VCaP (cell line): ENCODE measurements around the gene GOSR2.

Source experiments
- H3K27ac ChIP-seq: fragments of 450-650 bp; 2 replicates; pipeline ENCODE4 v1.5.1; 2017
- CTCF ChIP-seq: fragments of 450-650 bp; conservative IDR thresholded peaks from 2 replicates; pipeline ENCODE4 v1.5.1; 2017; ENCODE audit warnings: mild to moderate bottlenecking, moderate library complexity

The GOSR2 gene

GRCh38 chr17:46878055-46878454 is 44.9 kb upstream of the GOSR2 start:
- TF ChIP-seq CTCF: no peak
- no peak overlapping the region for H3K27ac ChIP-seq

GRCh38 chr17:46879101-46879500 is 43.9 kb upstream of the GOSR2 start:
- TF ChIP-seq CTCF: no peak
- no peak overlapping the region for H3K27ac ChIP-seq

DNA sequence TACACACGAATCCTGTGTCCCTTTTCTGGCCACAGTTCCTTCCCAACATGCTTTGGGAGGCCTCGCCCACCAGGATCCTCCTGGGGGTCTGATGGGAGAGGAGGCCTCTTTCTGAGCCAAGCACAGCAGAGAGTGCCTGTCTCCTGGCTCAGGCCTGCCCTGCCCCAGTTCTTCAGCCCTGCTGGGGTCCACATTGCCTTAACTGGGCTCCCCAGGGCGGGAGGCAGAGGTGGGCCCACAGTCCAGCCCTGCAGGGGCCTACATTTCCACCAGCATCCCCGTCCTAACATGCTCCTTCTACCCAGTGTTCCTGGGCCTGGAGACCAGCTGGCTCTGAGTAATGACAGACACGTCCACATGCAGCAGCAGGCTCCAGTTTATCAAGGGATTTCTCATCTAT is 41.9 kb upstream of the GOSR2 start:
- H3K27ac ChIP-seq: no peak overlapping the region
- TF ChIP-seq CTCF: no peak

- H3K27ac ChIP-seq: no peak overlapping the region
- no peak for TF ChIP-seq CTCF
These were observed 40.3 kb upstream of the GOSR2 start for GRCh38 chr17:46882666-46883065.

DNA sequence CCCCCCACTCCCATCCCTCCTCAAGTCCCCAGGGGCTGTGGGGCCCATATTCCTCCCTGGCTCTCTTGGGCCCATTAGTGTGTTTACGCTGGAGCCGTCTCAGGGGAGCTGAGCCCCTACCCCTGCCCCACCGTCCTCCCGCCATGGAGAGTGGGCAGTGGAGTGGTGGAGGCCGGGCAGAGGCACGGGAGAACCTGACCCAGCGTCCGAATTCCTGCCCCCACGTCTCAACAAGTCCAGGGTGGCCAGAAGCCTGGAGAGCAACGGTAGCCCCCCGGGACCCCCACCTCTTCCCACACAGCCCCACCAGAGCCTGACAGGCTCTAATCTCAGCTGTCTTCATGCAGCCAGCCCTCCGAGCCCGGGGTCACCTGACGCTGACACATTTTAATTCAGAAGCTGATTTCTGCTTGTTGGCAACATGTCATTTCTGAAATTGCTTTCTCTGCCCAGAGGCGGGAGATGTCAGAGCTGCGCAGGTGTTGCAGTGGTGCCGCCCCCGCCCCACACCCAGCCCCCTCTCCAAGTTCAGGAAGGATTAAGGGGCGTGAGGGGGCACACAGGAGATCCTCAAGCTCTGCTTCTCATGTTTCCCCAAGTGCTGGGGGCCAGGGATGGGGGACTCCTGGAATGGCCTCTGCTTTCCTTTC is 39.0 kb upstream of the GOSR2 start:
- H3K27ac ChIP-seq: no peak overlapping the region
- TF ChIP-seq CTCF: no peak

DNA sequence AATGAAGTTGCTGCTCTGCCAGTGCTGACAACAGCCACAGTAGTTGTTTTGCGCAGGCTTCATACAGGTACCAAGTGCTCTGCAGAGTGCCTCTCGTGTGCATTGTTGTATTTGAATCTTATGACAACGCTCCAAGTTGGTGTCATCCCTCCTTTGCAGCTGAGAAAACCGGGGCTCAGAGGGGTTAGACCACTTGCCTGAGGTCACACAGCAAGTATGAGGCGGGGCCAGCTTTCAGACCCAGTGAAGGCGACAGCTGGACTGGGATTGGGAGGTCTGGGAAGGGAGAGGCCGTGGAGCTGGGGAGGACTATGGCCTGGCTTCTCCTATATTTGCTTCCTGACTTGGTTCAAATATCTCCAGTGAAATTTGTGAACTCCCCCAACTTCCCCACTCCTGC is 38.4 kb upstream of the GOSR2 start:
- no peak overlapping the region for H3K27ac ChIP-seq
- TF ChIP-seq CTCF: no peak

DNA sequence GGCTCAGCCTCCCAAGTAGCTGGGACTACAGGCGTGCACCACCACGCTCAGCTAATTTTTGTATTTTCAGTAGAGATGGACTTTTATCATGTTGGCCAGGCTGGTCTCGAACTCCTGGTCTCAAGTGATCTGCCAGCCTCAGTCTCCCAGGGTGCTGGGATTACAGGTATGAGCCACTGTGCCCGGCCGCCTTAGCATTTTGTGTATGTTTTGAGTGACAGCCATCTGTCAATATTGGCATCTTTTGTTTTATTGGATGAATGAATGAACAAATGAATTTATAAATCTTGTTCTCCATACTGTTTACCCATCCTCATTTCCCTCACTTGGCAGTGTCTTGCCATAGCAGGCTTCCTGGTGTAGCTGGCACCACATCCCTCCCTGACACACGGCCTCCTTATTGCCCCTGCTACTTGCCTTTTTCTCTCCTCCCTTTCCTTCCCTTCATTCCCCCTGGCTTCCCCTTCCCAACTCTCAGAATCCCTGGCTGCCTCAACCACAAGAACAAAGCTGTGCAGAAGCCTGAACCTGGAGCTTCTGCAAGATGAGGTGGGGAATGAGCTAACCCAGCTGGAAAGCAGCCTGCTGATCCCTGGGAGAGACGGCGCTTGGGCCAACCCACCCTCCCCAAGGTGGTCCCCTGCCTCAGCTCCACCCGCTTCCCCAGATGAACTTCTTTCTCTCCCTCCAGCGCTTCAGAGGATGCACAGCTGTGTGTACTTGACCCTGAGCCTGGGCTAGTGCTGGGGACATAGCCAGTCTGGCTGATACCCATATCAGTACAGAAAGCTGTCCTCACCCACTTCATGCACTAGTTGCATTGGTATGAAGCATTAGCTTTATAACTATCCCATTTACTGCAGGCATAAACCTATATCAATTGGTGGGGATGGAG is 37.3 kb upstream of the GOSR2 start:
- H3K27ac ChIP-seq: no peak overlapping the region
- no peak for TF ChIP-seq CTCF
